Measurements from ENCODE around the gene SCARB1. TPM values are rescaled to one million over a fixed set of nuclear protein-coding genes. Genes with fewer than 3 reads are reported as not detected.
A peak's percentile ranks its signal among the peaks of the same experiment; 100 is the strongest.

The SCARB1 gene
- total RNA-seq, 2 donors from 2014 or later: 33.0 to 36.2 TPM

GRCh38 chr12:124837249-124837897 lies 26.3 kb downstream of the SCARB1 start:
- H3K27ac ChIP-seq (ENCODE audit: low read depth, low read length): no peak overlapping the region
- H3K9me3 Mint-ChIP-seq: peaks cover 2% of the 10 kb centered on the region
- no peaks in the 10 kb centered on the region for H3K27me3 Mint-ChIP-seq (ENCODE audit: insufficient read depth)
- no peak overlapping the region for H3K9ac ChIP-seq (ENCODE audit: extremely low read depth, low read length, poor library complexity, severe bottlenecking)
- H3K9me3 ChIP-seq (ENCODE audit: control insufficient read depth, low read length): no peaks in the 10 kb centered on the region
- 84 to 86% methylated on average over 1 to 4 of the region's 4 CpGs for WGBS, 2 experiments (ENCODE audit: insufficient coverage in 1 of 2, insufficient read length in 1 of 2)
- no peak for DNase-seq
- no peaks in the 10 kb centered on the region for H3K36me3 ChIP-seq (ENCODE audit: control insufficient read depth, insufficient read depth, low read length)
- no peak overlapping the region for H3K27ac Mint-ChIP-seq
- H3K4me1 Mint-ChIP-seq: peaks cover 29% of the 10 kb centered on the region
- H3K27me3 ChIP-seq (ENCODE audit: control insufficient read depth, insufficient read depth, low read length, poor library complexity, severe bottlenecking): no peaks in the 10 kb centered on the region
- TF ChIP-seq CTCF (conservative IDR thresholded peaks at IDR 0.05): no peak
- no peaks in the 10 kb centered on the region for H3K36me3 Mint-ChIP-seq (ENCODE audit: low read depth)
- H3K4me3 ChIP-seq (ENCODE audit: low read length): no peak overlapping the region
- no peak overlapping the region for H3K4me3 Mint-ChIP-seq
- peaks cover 9% of the 10 kb centered on the region for H3K4me1 ChIP-seq (ENCODE audit: control insufficient read depth, insufficient read depth, low read length)

- Histone ChIP-seq H3K27ac (ENCODE audit: low read depth, low read length) (no peak overlapping the region), H3K36me3 (ENCODE audit: control insufficient read depth, insufficient read depth, low read length) (no peaks in the 10 kb centered on the region), H3K4me3 (ENCODE audit: low read length) (no peak overlapping the region), H3K4me1 (ENCODE audit: control insufficient read depth, insufficient read depth, low read length) (peaks cover 10% of the 10 kb centered on the region), H3K9me3 (ENCODE audit: control insufficient read depth, low read length) (no peaks in the 10 kb centered on the region), H3K9ac (ENCODE audit: extremely low read depth, low read length, poor library complexity, severe bottlenecking) (no peak overlapping the region), H3K27me3 (ENCODE audit: control insufficient read depth, insufficient read depth, low read length, poor library complexity, severe bottlenecking) (no peaks in the 10 kb centered on the region)
- no peaks in the 10 kb centered on the region for H3K27me3 Mint-ChIP-seq (ENCODE audit: insufficient read depth)
- H3K36me3 Mint-ChIP-seq (ENCODE audit: low read depth): no peaks in the 10 kb centered on the region
- H3K9me3 Mint-ChIP-seq: peaks cover 2% of the 10 kb centered on the region
- TF ChIP-seq CTCF (conservative IDR thresholded peaks at IDR 0.05): no peak
- 92 to 93% methylated on average over 4 to 6 of the region's 6 CpGs for WGBS, 2 experiments (ENCODE audit: insufficient coverage in 1 of 2, insufficient read length in 1 of 2)
- no peak overlapping the region for H3K4me3 Mint-ChIP-seq
- no peak for DNase-seq
- H3K27ac Mint-ChIP-seq: no peak overlapping the region
- peaks cover 27% of the 10 kb centered on the region for H3K4me1 Mint-ChIP-seq
Observed at GRCh38 chr12:124836759-124837158, 26.9 kb downstream of the SCARB1 start.

- Histone ChIP-seq H3K36me3 (ENCODE audit: control insufficient read depth, insufficient read depth, low read length) (no peaks in the 10 kb centered on the region), H3K27me3 (ENCODE audit: control insufficient read depth, insufficient read depth, low read length, poor library complexity, severe bottlenecking) (no peaks in the 10 kb centered on the region), H3K9ac (ENCODE audit: extremely low read depth, low read length, poor library complexity, severe bottlenecking) (no peak overlapping the region), H3K9me3 (ENCODE audit: control insufficient read depth, low read length) (no peaks in the 10 kb centered on the region), H3K4me3 (ENCODE audit: low read length) (no peak overlapping the region), H3K4me1 (ENCODE audit: control insufficient read depth, insufficient read depth, low read length) (peaks cover 13% of the 10 kb centered on the region), H3K27ac (ENCODE audit: low read depth, low read length) (no peak overlapping the region)
- Mint-ChIP-seq H3K27ac (peak overlapping the region; percentile 33), H3K36me3 (ENCODE audit: low read depth) (no peaks in the 10 kb centered on the region), H3K27me3 (ENCODE audit: insufficient read depth) (no peaks in the 10 kb centered on the region), H3K9me3 (peaks cover 2% of the 10 kb centered on the region), H3K4me3 (no peak overlapping the region), H3K4me1 (peaks cover 26% of the 10 kb centered on the region)
- WGBS, 2 experiments (ENCODE audit: insufficient coverage in 1 of 2, insufficient read length in 1 of 2): 89 to 94% methylated on average over 11 to 17 of the region's 17 CpGs
- DNase-seq: no peak
- TF ChIP-seq CTCF (conservative IDR thresholded peaks at IDR 0.05): no peak
Observed at GRCh38 chr12:124835656-124836410, 27.8 kb downstream of the SCARB1 start.

Measured in endodermal cell (in vitro differentiated cells).